IPS-NIHi7 (cell line): Measurements from ENCODE around the gene IL17A.

Experiments
- DNase-seq: peaks from one replicate; pipeline ENCODE4 v3.0.0; 2012; ENCODE audit warnings: mixed read lengths; ENCODE audit errors: extremely low spot score

IL17A gene

DNA sequence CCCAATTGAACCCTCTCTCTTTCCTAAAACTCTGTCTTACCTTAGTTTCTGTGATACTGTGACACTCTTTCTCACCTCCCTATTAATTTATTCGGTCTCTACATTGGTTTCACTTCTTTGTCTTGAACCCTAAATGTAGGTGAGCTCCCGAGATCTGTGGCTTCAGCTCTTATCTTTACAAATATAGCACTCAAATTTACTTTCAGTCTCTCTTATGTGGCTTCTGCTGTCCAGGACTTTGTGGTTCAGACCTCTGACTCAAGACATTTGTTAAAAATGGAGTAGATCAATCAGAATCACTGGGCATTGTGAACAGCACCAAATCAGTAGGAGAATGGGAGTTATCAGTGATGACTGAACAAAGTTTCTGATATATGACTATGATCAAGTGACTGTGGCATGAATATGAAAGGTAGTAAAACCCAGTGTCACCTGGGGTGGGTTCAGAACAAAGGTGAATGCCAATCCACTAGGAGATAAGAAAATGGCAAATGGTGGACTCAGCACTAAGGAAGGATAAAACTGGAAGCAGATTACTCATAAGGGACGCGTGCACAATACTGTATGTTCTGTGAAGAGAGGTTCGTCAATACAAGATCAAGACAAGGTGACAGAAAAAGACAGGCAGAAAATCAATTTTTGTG is 30.9 kb downstream of the IL17A start:
- no peak for DNase-seq

- no peak for DNase-seq
These were observed 31.6 kb downstream of the IL17A start for GRCh38 chr6:52217761-52218160.

GRCh38 chr6:52221302-52221701 is 35.1 kb downstream of the IL17A start:
- no peak for DNase-seq

DNA sequence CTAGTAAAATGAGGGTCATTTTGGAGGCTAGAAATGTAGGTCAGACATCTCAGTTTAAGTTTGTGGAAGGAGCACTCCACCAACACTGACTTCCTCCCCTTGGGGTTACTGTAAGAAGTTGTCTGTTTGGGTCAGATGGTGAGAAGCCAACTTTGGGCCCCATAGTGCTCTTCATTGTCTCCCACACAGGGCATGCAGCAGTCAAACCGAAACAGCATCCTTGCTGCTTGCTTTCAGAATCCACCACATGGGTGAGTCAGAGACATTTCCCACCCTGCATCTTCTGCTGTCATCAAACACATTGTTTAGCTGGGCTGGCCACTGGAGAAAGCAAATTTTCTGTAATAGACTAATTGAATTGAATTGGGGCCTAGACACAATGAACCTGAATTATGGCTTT is 41.3 kb downstream of the IL17A start:
- no peak for DNase-seq

- no peak for DNase-seq
These were observed 44.5 kb downstream of the IL17A start for GRCh38 chr6:52230685-52231084.

DNA sequence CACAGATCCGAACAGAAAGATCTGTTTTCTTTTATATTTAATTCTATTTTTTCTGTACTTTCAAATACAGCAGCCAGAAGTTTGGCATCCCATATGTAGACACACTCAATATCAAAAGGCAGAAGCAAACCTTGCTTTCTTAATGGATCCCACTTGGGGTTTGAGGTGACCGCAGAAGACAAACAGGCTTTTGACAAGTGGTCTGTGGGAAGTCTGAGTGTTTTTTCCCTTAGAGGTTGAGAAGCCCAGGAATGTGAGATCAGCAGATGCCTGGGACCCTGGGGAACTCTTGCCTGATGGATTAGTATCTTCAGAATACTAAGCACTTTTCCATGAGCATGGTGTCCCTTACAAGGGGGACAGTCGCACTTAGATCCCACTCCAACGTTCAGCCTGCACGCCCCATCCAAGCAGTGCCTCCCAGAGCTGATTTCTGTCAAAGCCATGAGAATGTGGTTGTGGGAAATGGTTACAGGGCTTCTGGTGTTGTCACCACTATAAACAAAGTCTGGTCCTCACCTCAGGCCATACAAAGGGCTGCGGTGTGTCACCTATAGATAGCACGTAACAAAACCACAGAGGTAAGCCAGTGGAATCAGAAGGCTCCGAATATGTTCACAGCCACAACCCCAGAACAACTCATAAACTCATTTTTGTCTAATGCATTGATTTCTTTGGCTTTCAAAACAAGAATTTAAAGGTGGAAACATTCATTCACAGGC is 45.4 kb downstream of the IL17A start:
- DNase-seq: no peak

GRCh38 chr6:52233005-52233404 is 46.8 kb downstream of the IL17A start:
- no peak for DNase-seq

DNA sequence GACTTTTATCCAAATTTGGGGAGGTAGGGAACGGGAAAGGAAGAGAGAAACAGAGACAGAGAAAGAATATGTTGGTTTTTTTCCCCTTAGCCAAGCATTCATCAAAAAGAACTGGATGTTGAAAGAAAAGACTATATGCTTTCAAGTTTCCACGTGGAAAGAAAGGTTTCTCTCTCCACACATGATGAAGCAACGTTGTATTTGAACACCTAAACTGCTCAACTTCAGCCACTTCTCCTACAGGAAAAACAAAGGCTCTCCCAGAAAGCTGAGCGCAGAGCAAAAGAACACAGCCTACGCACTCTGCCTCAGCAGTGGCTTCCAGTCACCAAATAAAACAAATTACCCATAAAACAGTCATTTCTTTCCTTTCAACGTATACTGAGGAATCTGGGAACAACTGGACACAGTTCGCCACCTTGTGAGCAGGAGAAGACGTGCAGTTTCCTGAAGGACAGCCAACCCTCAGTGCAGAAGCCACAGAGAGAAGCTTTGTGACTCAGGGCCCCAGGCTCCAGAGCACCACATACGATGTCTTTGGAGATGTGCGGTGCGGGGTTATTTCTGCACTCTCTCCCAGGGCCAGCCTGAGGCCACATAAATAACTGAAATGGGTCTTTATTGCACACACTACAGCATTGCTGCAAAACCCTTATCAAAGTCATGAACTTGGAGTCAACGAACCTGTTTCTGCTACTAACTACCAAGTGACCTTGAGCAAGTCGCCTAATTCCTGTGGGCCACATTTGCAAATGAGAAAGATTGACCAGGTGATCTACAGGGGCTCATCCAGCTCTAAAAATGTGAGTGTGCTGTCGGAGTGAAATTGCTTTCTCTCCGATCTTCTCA is 48.0 kb downstream of the IL17A start:
- peak; percentile 84 for DNase-seq
